HG03039 (cell line): ENCODE data around the gene TBXAS1.

Source experiments
- ATAC-seq: cut with Tn5 transposase; IDR thresholded peaks from one replicate; pipeline ENCODE4 v1.9.1; 2021; ENCODE audit warnings: mild to moderate bottlenecking, moderate library complexity; ENCODE audit not compliant: unreplicated experiment

TBXAS1 gene

DNA sequence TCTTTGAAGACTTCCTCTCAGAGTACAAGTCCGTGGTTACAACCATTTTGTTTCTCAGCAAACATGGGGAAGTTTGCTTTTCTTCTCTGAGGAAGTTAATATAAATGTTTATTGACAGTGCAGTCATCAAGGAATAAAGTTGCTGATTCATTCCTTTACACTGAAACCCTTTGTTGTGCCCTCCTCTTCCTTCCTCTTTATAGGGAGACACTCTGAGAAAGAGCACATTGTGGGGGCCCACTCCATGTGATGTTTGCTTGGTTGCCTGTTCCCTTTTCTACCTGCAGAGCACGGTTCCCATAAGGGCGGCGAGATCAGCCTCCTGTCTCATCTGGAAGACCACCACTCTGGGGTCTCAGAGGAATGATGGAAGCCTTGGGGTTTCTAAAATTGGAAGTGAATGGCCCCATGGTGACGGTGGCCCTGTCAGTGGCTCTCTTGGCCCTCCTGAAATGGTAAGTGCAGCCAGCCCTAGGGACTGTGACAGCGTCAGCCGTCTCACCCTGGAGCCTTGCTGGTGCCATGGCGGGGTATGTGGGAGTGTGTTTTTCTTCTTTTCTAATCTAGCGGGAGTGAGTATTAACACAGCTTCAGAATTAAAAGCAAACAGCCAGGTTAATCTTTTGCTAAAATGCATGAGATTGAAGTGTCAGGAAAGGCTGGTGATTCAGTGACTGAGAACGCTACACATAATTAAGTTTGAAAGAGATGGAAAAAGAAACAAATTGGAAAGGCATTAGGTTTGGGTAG, at the start of gene TBXAS1:
Gene TBXAS1, plus strand, starts transcription at position 240 of the 750 bp plus-strand sequence. Its CDS starts 127 bp downstream, at position 367.
- ATAC-seq = no peak

DNA sequence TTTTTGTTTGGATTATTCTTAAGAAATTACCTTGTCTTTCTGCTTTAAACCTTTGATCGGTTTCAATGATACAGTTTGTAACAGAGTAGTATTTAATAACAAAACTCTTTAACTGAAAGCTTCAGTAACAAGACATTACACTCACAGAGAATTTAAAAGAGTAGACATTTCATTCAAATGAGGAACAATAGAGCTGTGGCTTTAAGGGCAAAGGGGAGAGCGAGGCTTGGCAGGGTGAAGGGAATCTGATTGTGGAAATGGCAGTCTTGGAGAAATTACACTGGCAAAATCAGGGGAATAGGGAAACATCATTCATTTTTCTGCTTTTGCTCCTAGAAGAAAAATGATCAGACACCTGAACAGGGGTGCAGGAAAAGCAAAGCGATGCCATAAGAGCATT, 46.1 kb upstream of the TBXAS1 start:
- no peak for ATAC-seq

DNA sequence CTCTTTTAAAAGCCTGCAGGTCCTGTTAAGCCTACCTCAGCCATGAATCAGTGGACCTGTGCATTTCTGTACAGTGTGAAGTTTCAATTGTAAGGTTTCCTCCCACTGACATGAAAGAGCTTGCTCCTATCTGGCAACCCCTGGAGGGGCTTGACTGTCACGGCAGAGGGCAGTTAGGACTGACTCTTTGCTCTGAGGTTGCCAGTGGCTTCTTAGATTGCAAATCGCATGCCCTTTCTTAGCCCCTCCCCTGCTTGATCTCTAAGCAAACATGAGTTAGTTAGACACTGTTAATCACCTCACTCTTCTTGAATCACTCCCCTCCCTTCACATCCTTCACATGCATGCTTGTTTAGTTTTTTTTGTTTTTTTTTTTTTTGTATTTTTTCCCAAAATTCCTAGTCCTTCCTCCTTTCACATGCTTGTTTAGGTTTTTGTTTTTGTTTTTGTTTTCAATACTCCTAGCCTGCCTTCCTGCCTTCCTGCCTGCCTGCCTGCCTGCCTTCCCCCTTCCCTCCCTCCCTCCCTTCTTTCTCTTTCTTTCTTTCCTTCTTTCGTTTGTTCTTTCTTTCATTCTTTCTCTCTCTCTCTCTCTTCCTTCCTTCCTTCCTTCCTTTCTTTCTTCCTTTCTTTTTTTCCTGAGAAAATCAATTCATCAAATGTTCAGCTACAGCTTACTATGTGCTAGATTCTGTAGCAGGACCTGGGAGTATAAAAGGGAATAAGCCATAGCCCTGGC, 45.2 kb upstream of the TBXAS1 start:
- no peak for ATAC-seq

DNA sequence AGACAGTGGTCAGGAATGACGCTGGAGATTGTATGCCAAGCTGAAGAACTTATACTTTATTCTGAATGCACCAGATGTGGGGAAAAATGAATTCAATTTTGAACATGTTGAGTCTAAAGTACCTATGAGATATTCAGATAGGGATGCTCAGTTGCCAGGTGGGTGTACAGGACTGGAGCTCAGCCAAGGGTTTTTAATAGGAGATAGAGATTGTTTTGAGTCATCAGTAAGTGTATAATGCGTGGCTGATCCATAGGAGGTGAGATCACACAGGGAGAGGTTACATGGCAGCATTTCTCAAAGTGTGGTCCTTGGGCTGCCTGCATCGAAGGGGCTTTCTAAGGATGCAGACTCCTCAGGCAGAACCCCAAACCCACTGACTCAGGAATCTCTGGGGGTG, 44.4 kb upstream of the TBXAS1 start:
- no peak for ATAC-seq

DNA sequence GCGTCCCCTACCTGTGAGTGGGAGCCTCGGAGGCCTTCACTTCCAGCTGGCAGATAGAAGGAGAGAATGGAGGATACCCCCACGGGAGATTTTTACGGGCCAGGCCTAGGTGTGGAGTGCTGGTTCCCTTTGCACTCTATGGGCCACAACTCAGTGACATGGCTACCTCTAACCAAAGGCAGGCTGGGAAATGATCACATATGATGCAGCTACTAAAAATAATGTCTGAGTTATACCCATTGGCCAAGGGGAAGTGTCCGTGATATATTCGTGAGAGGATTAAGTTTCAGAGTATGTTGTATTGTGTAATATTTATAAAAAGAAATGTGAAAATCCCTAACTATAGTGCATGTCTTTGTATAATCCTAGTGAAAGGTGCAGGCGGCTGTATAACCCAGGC, 37.7 kb upstream of the TBXAS1 start:
- ATAC-seq = no peak

DNA sequence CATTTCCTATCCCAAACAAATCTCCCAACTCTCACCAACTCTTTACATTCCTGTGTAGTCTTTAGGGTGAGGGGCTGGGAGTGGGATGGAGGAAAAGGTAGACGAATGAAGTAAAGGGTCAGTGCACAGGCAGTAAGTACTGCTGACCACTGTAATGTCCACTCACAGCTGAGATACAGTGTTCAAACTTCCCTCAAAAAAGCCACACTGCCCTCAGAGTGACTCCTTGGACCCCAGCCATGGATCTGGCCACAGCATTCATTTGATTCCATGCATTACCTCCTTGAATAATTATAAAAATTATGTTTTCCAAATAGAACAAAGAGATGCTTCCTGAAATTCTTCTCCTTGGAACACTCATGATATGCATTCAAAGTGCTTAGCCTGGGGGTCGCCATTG, 31.5 kb upstream of the TBXAS1 start:
- no peak for ATAC-seq

DNA sequence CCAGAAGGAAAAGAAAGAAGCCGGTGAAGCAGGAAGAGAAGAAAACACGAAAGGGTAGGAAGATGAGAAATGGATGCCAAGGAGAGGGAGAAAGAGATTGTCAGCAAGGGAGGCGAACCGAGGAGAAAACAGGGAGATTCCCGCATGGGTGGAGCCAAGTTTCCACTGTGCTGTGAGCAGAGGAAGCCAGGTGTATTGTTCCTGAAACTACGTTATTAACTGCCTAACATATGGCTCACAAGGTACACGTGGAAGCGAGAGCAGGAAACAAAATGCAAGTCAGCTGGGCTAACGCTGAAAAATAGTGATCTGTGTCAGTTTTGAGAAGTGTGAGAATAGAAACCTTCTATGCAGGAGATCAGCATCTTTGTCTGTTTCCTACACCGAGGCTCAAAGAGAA, 30.8 kb upstream of the TBXAS1 start:
- ATAC-seq = no peak

DNA sequence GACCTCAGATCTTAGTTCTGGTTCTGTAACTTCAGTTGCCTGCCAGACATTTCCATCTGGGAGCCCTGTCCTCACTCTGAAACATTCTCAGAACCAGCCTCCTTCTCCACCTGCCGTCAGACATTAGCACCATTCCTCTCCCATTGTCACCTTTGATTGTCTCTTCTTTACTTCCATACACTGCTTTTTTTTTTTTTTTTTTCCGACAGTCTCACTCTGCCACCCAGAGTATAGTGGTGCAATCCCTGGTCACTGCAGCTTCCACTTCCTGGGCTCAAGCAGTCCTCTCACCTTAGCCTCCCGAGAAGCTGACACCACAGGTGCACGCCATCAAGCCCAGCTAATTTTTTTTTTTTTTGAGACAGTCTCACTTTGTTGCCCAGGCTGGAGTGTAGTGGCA, 30.2 kb upstream of the TBXAS1 start:
- ATAC-seq = no peak

DNA sequence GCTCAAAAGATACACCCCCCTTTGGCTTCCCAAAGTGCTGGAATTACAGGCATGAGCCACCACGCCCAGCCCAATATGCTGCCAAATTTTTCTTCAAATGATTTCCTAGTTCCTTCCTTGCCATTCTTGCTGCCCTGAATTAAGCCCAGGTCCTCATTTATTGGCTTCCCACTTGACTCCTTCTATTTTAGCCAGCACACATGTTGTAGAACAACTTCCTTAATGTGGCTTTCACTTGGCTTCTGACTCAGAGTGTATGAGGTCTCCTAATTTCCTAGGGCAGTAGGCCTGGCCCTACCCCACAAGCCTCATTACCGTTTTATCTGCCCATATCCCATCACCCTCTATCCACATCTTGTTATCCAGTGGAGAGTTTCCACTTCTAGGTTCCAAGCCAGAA, 29.5 kb upstream of the TBXAS1 start:
- no peak for ATAC-seq

DNA sequence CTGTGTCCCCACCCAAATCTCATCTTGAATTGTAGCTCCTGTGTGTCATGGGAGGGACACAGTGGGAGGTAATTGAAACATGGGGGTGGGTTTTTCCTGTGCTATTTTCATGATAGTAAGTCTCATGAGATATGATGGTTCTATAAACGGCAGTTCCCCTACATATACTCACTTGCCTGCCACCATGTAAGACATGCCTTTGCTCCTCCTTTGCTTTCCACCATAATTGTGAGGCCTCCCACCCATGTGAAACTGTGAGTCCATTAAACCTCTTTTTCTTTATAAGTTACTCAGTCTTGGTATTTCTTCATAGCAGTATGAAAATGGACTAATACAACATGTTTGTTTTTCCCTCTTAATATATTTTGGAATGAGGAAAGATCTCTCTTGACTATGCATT, 24.5 kb upstream of the TBXAS1 start:
- no peak for ATAC-seq

DNA sequence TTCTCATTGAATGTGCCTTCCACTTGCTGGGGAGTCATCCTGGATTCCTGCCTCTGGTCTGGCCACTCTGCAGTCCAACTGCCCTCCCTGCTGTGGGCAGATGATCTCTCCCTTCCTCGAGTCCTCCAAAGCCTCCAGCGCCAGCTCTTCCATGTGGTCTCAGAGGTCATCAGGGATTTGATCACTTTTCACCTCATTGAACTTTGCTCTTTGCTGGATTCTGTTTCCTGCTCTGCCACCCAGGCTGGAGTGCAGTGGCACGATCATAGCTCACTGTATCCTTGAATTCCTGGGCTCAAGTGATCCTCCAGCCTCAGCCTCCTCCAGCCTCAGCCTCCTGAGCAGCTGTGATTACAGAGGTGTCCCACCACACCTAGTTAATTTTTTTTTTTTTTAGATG, 22.1 kb upstream of the TBXAS1 start:
- ATAC-seq = no peak

DNA sequence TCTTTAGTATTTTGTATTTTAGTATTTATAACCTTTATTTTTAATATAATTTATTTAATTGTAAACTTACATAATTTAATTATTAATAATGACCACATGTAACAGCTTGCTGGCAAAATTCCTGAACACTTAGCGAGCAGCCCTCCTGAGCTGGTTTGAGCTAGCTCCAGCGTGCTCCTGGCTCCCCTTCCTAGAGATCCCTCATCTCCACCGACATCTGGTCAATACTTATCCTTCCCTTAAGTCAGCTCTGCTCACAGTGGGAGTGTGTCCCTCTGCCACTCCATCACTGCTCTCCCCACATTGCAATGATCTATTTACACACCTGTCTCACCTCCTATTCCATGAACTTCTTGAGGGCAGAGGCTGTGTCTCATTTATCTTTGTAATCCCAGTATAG, 20.6 kb upstream of the TBXAS1 start:
- ATAC-seq = no peak

DNA sequence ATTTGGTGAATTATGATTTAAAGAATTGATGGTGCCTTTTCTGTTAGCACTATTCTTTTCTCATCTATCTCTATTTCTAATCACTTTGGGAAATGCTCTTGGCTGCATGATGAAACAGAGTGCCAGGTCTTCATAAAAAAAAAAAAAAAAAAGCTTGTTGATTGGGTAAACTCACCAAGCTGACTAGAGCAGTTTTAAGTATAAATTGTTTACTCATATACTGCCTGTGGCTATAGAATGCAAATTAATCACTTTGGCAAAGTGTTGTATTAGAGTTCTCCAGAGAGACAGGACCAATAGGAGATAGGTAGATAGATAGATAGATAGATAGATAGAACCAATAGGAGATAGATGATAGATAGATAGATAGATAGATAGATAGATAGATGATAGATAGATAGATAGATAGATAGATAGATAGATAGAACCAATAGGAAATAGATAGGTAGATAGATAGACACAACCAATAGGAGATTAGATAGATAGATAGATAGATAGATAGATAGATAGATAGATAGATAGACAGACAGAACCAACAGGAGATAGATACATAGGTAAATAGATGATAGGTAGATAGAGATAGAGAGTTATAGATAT, 20.1 kb upstream of the TBXAS1 start:
- no peak for ATAC-seq

DNA sequence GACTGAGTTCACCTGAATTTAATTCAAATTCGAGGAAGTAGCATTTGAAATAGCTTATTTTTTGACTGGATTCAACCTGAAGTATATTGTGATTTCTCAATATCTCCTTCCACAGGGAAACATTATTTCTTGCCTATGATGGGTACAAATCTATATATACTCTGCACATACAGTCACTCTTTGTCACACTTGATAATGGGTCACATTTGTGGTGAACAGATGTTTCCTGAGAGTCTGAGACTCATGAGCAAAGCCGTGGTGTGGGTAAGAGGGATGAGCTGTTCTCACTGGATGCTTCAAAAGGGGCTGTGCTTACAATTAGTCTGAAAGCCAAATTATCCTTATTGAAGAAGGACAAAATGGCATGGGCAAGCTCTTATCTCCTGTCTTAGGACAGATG, 18.0 kb upstream of the TBXAS1 start:
- ATAC-seq = no peak

DNA sequence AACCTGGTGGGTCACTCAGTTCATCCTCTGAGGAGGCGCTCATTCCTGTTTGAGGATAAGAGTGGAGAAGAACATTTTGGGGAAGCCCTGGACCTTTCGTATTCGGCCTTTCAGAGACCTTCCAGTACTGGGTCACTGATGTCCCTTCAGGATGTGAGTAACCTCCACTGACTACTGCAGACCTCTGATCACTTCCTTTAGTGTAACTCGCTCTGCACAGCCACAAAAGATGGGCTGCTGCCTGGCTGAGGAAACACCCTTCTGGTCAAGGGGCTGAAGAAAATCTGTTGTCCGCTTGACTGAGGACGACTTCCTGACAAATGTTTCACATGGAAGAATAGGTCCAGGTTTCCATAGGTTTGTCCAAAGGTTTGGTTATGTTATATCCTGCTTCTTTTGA, 15.9 kb upstream of the TBXAS1 start:
- ATAC-seq = no peak

DNA sequence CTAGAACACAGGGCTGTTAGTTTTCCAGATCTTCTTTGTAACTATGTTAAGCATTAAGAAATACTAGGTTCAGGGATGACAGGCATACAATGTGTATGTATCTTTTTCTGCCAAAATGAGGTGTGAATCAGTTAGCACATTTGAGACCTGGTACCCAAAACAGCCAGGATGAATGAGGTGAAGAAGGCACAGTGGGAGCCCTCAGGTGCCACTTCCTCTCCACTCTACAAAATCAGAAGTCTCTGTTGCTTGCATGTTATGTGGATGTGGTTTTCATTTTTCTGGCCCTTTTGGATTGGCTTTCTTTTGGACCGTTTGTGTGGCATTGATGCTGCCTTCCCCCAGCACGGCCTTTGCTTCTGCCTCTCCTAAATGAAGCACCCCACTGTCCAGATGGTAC, 15.4 kb upstream of the TBXAS1 start:
- no peak for ATAC-seq

DNA sequence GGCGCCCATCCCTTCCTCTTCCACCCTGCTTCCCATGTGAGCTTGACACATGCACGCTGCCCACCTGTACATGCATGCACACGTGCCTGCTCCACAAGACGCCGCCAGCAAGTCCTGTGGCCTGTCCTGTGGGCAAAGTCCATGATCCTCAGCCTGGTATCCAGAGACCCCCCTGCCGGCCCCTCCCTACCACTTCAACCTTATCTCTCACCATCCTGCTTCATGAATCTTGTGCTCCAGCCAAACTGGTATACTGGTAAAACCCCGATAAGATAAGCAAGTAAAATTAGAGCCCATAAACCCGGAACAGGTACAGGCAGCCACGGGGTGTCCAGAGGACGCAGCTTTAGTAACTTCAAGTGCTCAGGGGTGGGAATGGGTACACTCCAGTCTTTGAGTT, 11.8 kb upstream of the TBXAS1 start:
- ATAC-seq = no peak

DNA sequence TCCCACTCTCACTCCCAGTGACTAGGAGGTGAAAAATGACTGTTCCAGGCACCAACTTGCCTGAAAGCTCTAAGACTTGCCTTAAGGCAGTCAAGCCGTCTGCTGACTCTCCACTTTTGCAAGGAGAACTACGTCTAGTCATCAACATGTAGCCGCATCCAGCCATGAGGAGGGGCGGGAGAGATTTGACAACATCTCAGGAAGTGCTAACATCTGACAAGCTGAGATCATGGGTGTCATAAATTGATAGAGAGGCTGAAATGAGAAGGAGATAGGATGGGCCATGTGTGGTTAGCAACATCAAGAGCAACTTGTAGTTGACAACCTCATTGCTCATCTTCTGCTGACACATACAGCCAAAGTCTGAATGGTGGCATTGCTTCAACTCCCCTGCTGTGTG, 9.0 kb upstream of the TBXAS1 start:
- no peak for ATAC-seq

DNA sequence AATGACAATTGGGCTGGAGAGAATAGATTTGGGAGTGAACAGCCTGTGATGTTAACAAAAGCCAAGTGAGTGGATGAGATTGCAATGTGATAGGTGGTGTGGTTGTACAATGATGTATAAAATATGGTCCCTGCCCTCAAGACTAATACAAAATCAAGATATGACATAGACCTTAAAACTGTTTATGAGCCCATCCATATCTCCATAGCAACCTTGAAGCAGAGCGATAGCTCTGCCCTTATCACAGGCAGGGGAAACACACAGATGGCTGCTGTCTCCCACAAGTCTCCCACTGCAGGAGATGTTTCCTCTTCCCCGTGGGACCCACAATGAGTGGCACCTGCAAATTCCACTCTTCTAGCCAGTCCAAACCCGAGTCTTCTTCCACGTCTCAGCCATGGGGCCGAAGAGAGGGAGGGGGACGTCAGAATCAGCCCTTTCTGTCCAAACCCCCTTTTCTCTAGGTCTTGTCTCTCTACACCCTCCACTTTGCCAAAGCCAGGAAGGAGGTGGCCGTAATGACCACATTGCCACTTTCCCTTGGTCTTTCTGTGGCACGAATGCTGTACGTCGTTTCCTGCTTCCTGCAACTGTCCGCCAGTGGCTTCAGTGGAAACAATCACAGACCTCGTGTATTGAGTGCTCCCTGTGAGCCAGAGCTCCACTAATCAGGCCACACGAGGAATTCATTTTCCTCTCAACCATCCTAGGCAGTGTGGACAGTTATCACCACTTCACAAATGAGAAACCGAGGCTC, 7.5 kb upstream of the TBXAS1 start:
- ATAC-seq = no peak

DNA sequence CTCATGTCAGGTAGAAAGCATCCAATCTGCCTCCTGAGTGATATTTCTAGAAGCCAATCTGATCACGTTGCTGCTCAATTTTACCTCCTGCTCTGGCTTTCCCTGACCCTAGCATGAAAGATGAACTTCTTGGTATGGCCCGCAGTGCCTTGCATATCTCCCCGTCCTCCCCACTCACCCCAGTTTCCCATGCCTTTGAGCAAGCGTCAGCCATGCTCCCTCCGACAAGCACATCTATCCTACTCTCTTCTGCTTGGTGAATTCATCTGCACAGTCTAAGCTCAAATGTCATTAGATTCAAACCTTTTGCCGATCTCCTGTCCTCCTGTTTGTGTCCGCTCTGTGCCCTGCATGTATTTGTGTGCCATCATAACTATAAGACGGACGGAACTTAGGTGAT, 6.2 kb upstream of the TBXAS1 start:
- no peak for ATAC-seq

DNA sequence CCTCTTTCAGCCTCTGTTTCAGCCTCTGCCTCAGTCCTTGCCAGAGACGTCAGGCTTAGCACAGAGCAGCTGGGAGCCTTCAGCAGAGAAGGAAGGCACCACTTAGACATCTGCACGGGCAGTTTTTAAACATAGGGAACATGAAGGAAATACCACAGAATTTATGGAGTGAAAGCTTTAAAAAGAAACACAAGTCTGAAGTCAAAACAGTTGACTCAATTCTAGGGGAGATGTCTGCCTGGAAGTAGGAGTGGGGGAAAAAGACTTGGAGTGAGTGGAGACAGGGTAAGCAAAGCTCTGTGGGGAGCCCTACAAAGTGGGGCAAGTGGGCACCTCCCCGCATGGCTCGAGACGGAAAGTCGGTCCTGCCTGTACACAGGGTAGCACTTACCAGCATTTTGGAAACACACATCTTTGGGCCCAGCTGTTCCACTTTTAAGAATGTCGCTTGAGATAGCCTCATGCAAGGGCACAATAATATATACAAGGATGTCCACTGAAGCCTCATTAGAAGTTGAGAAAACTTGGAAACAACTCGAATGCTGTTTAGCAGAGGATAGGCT, 5.0 kb upstream of the TBXAS1 start:
- ATAC-seq = no peak
